GM21717 (cell line): ENCODE data around the gene SCYGR7.
"Not testable (repeated sequence)": the region's sequence is repeated elsewhere in the genome, so short reads cannot be mapped to it uniquely, and the experiment has no call there.

Experiments
- ATAC-seq: cut with Tn5 transposase; IDR thresholded peaks from one replicate; pipeline ENCODE4 v1.9.1; 2021; ENCODE audit warnings: mild to moderate bottlenecking, moderate library complexity; ENCODE audit not compliant: unreplicated experiment

The SCYGR7 gene, protein sequence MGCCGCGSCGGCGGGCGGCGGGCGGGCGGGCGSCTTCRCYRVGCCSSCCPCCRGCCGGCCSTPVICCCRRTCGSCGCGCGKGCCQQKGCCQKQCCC

DNA sequence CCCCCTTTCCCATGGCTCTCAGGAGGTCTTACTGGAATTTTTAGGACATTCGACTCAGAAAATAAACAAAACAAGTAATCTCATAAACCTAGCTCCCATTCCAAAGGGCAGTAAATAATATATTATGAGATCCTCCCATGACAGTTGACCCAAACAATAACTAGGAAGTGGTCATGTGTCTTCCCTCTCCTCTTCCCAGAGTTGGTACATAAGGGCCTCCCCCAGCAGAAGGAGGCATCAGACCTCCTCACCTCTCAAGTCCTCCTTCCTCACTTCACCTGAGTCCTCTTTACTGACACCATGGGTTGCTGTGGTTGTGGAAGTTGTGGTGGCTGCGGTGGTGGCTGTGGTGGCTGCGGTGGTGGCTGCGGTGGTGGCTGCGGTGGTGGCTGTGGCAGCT lies at the start of gene SCYGR7:
Gene SCYGR7 (plus strand): TSS at position 301 of the 400 bp plus-strand sequence. CDS start 0 bp downstream, at position 301.
- ATAC-seq: no peak

DNA sequence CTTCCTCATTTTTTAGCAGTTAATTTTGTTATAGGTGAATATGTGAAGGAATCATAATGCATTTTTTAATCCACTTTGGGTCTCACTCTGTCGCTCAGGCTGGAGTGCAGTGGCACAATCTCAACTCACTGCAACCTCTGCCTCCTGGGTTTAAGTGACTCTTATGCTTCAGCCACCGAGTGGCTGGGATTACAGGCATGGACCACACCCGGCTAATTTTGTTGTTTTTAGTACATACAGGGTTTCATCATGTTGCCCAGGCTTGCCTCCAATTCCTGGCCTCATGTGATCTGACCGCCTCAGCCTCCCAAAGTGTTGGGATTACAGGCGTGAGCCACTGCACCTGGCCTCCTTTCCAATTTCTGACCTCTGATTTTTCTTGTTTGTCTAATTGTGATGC lies 43.9 kb upstream of the SCYGR7 start:
- no peak for ATAC-seq

DNA sequence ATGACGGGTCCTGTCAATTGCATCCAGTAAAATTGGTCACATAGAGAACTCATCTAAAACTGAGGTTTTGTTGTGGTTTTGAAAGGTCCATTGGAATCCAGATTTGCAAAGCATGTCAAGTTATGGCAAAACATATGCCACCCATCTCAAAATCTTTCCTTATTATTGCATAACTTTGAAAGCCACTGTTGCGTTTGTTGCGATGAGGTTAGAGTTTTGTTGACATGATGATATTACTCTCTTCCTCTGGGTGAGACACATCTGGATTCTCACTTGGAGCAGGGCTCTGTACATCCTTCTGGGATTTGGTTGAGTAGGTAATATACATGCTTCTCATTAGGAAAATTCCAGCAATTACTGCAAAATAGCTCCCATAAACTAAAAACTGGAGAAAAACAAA lies 40.9 kb upstream of the SCYGR7 start:
- no peak for ATAC-seq

DNA sequence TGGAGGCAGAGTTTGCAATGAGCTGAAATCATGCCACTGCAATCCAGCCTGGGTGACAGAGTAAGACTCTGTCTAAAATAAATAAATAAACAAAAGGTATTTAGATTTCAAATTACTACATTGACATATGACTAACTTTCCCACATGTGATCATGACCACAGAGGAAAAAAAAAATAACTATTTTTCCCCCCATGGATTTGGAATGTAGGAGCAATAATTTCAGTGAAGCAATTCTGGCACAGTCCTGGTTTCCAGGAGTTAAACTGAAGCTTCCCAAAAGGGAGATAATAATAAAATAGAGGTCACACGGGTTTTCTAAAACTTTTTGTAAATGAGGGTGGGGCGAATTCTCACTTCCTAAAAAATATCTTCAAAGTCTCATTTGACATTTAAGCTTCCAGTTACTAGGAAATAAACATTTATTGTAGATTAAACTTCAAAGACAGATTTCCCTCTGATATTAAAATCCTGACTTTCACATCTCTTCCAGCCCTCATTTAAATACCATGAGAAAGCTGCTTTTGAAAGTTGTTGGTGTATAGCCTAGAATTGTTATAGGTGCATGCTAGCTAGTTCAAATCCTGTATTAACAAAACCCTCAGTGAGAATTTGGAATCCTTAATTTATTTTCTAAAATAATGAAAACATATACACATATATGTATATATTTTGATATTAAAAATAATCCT lies 31.0 kb upstream of the SCYGR7 start:
- ATAC-seq: no peak

DNA sequence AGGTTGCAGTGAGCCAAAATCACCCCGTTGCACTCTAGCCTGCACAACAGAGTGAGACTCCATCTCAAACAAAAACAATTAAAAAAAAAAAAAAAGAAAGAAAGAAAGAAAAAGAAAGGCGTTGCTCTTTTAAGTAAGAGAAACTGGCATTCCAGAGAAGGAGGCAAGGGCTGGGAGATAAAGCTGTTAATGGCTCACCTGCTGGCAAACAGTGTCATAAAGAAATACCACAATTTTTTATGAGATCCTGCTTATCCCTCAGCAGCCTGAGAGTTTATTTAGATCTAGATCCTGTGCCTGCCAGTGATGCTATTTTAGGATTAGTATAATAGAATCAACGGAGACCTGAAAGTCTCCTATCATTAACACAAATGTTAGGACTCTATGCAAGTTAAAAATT lies 26.6 kb upstream of the SCYGR7 start:
- no peak for ATAC-seq

DNA sequence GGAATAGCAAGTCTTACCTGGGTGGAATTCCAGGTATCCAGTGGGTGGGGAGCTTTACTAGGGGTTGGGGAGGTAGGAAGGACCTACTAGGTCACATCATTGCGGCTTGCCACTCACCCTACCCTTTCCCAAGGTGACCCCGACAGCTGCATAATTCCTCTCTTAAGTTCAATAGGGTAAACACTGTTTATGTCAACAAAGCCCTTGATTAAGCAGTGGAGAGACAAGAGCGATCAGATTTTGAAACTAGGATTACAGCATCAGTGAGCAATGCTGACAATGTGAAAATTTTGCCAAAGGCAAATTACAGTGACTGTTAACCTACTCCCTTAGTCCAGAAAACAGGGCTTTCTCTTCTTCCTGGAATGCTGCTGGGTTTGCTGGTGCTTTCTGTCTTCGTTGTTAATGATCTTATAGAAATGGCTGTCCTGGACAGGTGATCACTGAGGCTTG lies 24.8 kb upstream of the SCYGR7 start:
- ATAC-seq: no peak

DNA sequence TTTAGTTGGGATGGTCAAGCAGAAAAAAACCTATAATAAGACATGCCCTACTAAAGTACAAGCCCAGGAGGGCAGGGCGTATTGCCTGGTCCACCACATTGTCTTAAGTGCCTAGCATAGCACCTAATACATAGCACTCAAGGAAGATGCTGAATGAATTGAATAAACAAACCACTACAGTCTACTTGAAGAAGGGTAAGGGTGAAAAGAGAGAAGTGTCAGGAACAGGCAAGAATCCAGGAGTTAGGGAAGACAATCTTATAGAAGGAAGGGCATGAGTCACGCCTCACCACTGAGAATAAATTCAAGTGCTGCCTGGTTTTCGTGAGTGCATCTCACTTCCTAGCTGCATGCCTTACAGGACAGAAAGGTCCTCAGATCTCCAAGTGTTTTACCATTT lies 24.2 kb upstream of the SCYGR7 start:
- no peak for ATAC-seq

DNA sequence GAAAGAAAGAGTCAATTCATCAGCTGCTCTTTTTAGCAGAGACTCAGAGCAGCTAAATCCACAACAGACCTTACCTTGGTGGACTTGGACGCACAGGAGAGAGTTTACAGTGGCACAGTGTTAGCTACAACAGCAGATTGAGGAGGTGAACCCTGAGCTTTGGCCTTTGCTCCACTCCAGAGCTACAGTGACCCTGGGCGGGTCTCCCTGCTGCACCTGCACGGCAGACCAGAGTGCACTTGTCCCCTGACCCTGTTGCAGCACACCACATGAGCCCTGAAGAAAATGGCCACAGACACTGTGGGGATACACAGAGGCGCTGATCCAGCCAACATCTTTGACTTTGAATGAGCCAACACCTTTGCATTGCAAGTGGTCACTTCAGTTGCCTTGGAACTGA lies 21.3 kb upstream of the SCYGR7 start:
- ATAC-seq: no peak

DNA sequence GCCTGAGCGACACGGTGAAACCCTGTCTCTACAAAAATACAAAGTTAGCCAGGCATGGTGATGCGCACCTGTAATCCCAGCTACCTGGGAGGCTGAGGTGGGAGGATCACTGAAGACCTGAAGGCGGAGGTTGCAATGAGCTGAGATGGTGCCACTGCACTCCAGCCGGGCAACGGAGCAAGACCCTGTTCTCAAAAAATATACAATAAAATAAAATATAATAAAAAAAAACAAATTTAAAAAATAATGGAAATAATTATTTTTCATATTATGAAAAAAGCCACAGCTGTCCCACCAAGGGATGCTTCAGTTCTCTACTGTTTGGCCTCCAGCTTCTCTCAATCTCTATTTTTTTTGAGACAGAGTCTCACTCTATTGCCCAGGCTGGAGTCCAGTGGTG lies 20.7 kb upstream of the SCYGR7 start:
- no peak for ATAC-seq

DNA sequence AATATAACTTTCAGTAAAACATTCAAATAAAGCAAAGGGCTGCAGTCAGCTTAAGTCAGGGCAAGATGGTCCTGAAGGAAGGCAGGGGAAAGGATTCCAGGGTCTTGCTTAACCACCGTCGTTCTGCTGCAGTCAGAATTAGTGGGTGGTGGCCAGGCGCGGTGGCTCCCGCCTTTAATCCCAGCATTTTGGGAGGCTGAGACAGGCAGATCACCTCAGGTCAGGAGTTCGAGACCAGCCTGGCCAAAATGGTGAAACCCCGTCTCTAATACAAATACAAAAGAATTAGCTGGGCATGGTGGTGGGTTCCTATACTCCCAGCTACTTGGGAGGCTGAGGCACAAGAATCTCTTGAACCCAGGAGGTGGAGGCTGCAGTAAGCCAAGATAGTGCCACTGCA lies 17.1 kb upstream of the SCYGR7 start:
- ATAC-seq: no peak

DNA sequence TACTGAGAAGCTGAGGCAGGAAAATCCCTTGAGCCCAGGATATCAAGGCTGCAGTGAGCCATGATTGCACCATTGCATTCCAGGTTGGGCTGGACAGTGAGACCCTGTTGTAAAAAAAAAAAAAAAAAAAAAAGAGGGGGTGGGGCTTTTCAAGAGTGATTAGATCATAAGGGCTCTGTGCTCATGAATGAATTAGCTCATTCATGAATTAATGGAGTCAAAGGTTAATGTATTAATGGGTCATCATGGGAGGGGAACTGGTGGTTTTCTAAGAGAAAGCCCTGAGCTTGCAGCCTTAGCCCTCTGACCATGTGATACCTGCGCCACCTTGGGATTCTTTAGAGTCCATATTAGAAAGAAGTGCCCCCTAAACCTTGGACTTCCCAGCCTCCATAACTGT lies 14.8 kb upstream of the SCYGR7 start:
- ATAC-seq: no peak

DNA sequence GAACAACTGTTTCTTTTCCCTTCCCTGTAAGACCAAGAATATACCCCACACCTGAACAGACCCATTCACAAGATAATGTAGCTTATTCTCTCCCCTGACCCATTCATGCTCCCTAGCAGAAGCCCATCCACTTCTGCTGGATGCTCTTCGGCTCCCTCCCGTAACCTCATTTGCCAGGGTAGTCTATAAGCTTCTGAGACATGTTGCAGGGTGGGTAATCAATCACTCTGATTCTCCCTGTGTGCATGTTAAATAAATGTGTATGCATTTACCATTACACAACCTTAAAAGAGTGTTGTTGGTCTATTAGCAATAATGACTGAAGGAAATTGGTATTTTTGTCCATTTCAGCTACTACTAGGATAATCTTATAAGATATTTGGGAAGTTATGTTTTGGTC lies 11.6 kb upstream of the SCYGR7 start:
- no peak for ATAC-seq

DNA sequence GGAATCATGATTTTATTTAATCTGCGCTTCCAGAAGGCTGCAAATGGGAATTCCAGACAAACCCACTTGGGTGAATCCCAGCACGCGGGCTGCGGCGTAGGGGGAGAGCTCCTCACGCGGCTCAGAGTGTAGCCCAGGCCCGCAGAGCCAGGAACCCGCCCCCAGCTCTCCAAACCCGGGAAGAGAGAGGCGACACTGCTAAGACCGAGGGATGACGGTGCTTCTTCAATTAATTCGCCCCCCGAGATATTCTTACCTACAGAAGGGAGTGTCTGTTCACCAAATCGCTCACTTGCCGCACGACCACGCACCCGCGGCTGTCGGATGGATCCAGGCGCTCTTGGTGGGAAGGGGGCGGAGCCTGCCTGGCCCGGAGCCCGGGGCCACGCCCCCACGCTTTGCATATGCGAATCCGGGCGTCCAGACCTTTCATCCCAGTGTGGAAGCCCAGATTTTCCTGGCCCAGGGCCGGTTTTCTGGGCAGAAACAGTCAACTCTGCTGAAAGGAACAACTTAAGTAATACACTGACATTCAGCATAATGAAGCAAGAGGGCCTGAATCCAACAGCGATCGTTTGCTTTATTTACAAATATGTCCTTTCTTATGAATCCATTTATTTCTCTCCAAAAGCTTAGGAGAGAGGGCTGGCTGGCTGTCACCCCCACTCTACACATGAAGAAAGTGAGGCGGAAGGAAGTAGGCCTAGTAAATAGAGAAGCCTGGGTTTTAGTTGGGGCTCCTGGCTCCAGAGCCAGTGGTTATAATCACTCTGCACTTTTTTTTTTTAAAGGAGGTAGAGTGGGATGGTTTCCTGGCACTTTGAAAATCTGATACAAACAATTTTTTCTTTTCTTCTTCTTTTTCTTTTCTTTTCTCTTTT lies 10.2 kb upstream of the SCYGR7 start, which contains the start of gene SLC19A3:
Gene SLC19A3 (minus strand): TSS at position 342 of the 881 bp plus-strand sequence. CDS start 15,710 bp downstream, outside the sequence.
- ATAC-seq: no peak

DNA sequence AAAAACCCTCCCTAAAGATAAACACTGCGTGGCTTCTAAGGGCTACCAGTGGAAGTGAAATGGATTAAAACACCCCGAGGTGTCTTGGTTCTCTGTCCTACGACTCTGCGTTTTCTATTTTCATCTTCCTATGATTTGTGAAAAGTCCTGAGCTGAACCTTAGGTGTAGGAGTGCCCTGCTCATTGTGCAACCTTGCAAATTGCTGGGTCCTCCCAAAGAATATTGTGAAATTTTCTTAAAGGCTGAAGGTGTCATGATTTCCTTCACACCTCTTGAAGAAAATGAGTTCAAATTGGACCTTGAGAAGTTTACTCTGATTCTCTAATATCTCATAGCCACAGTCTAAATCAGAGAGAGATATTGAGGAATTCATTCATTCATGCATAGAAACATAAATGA lies 8.5 kb upstream of the SCYGR7 start:
- no peak for ATAC-seq

DNA sequence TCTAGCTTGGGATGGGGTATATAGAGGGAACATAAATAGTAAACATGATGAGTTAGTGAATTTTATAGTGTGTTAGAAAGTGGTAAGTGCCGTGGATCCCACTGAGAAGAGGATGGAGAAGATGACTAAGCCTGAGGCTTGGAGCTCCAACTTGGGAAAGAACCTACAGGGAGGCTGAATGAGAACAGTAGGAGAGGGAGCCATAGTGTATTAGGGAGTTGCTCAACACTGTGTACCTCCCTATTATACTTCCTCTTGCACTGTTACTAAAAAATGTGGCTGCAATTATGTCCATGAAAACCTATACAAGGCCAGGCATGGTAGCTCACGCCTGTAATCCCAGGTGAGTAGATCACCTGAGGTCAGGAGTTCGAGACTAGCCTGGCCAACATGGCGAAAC lies 7.5 kb upstream of the SCYGR7 start:
- ATAC-seq: no peak

DNA sequence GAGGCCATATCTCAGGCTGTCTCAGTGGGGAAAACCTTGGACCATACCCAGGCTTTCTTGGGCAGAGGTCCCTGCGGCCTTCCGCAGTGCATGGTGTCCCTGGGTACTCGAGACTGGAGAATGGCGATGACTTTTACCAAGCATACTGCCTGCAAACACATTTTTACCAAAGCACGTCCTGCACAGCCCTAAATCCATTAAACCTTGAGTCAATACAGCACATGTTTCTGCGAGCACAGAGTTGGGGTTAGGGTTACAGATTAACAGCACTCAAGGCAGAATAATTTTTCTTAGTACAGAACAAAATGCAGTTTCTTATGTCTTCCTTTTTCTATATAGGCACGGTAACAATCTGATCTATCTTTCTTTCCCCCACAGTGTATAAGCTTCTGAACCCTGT lies 5.3 kb upstream of the SCYGR7 start:
- not testable (repeated sequence) for ATAC-seq

DNA sequence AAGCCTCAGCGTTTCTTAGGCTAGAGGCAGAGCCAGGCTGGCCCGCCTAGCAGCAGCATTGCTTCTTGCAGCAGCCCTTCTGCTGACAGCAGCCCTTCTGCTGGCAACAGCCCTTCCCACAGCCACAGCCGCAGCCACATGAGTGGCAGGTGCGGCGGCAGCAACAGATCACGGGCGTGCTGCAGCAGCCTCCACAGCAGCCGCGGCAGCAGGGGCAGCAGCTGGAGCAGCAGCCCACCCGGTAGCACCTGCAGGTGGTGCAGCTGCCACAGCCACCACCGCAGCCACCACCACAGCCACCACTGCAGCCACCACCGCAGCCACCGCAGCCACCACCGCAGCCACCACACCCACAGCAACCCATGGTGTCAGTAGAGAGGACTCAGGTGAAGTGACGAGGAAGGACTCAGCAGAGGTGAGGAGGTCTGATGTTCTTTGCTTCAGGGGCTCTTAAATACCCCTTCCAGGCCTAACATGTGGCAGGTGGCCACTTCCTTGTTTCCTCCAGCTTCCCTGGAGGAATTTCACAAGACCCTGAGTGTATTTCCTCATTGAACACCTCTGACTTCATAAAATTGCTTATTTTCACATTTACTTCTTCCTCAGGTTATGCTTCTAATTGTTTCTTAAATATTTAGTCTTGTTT lies 3.6 kb upstream of the SCYGR7 start, which contains the start of gene SCYGR6:
Gene SCYGR6 (minus strand): TSS at position 364 of the 646 bp plus-strand sequence. CDS start 0 bp downstream, at position 364.
- ATAC-seq: no peak

DNA sequence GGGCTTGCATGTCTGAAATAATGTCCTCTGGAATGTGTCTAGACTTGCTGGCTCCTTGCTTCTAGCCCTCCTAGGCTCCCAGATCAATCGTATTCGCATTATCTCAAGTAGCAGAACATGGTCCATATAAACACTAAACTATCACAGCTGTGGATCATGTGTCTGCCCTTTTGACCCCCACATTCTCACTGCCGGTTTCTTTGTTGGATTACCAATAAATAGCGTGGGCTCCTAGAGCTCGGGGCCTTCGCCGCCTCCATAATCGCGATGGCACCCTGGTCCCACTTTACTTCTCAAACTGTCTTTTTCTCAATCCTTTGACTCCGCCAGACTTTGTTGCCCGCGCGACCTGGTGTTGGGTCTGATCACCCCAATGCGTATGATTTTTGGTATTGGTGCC lies 11.2 kb downstream of the SCYGR7 start:
- no peak for ATAC-seq

DNA sequence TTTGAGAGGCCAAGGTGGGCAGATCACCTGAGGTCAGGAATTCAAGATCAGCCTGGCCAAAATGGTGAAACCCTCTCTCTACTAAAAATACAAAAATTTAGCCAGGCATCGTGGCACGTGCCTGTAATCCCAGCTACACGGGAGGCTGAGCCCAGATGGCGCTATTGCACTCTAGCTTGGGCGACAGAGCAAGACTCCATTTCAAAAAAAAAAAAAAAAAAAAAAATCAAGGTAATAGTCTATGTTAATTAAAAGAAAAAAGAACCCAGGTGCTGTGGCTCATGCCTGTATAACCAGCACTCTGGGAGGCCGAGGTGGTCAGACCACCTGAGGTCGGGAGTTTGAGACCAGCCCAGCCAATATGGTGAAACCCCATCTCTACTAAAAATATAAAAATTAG lies 12.6 kb downstream of the SCYGR7 start:
- not testable (repeated sequence) for ATAC-seq

DNA sequence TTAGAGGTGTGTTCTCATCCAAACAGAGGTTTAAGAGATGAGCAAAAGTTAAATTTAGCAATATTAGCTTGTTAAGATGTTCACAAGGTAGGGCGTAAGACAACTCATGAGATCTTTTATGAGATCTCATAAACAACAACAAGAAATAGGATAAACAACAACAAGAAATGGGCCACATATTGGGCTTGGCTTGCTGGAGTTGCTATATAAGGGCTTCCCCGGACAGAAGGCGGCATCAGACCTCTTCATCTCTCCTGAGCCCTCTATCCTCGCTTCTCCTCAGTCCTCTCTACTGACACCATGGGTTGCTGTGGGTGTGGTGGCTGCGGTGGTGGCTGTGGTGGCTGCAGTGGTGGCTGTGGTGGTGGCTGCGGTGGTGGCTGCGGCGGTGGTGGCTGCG lies 17.5 kb downstream of the SCYGR7 start, which contains the start of gene SCYGR8:
Gene SCYGR8 (plus strand): TSS at position 301 of the 400 bp plus-strand sequence. CDS start 0 bp downstream, at position 301.
- no peak for ATAC-seq

DNA sequence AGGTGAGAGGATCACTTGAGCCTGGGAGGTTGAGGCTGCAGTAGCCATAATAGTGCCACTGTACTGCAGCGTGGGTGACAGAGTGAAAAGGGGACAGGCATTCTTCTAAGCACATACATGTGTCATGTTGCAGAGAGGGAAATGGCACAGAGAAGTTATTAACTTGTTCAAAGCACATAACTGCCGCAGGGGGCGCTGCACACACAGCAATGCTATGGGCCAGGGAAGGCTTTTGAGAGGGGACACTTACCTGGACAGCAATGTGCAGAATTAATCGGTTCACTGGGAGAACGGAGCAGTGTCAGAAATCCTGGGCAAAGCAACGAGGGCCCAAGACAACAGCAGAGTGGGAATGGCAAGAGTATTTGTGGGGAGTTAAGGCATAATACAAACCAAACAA lies 19.9 kb downstream of the SCYGR7 start:
- no peak for ATAC-seq
